CD1c-positive myeloid dendritic cell (primary cell): ENCODE measurements around the gene CIAPIN1.
A peak's percentile ranks its signal among the peaks of the same experiment; 100 is the strongest.
"Not testable (repeated sequence)": the region's sequence is repeated elsewhere in the genome, so short reads cannot be mapped to it uniquely, and the experiment has no call there.

ENCODE experiments used
- DNase-seq: peaks from one replicate; pipeline ENCODE4 v3.0.0-alpha.2; 2016; ENCODE audit errors: extremely low spot score

The CIAPIN1 gene

GRCh38 chr16:57440551-57440950, 6.6 kb downstream of the CIAPIN1 start:
- not testable (repeated sequence) for DNase-seq

DNA sequence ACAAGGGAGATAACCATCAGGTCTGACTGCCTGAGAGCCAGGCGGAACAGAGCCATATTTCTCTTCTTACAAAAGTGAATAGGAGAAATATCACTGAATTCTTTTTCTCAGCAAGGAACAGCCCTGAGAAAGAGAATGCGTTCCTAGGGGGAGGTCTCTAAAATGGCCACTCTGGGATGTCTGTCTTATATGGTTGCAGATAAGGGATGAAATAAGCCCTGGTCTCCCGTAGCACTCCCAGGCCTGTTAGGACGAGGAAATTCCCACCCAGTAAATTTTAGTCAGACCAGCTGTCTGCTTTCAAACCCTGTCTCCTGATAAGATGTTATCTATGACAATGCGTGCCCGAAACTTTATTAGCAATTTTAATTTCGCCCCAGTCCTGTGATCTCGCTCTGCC, 7.2 kb downstream of the CIAPIN1 start:
- DNase-seq, result not testable (repeated sequence)

- DNase-seq, result no peak
Measured at GRCh38 chr16:57435838-57436237, 11.3 kb downstream of the CIAPIN1 start.

- no peak for DNase-seq
Measured at GRCh38 chr16:57434003-57434402, 13.2 kb downstream of the CIAPIN1 start.

GRCh38 chr16:57432989-57433388, 14.2 kb downstream of the CIAPIN1 start:
- no peak for DNase-seq

DNA sequence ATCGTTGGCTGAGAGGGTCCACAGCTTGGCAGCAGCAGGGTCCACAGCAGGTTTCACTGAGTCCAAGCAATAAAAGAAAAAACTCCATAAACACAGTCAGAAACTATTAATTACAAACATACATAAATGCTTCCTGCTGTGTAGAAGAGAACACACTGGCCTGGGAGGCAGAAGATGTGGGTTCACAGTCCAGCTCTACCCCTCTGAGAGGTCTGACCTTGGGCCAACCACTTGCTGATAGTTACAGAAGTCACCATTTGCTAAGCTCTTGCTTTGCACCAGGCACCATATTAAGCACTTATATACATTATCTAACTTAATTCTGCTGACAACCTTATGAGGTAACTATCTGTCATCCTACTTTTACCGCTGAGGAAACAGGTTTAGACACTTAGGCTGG, 14.7 kb downstream of the CIAPIN1 start:
- DNase-seq, result no peak

GRCh38 chr16:57430955-57431354, 16.2 kb downstream of the CIAPIN1 start:
- no peak for DNase-seq

GRCh38 chr16:57427824-57428223, 19.4 kb downstream of the CIAPIN1 start:
- DNase-seq, result no peak

DNA sequence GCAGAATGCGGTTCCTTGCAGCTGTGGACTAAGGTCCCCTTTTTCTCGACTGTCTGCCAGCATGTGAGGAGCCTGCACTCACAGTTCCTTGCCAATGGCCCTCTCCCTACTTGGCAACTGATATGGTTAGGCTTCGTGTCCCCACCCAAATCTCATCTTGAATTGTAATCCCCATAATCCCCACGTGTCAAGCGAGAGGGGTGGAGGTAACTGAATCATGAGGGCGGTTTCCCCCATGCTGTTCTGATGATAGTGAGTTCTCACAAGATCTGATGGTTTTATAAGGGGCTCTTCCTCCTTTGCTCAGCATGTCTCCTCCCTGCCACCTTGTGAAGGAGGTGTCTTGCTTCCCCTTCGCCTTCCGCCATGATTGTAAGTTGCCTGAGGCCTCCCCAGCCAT, 19.9 kb downstream of the CIAPIN1 start:
- DNase-seq, result no peak

GRCh38 chr16:57426356-57426755, 20.8 kb downstream of the CIAPIN1 start:
- no peak for DNase-seq

DNA sequence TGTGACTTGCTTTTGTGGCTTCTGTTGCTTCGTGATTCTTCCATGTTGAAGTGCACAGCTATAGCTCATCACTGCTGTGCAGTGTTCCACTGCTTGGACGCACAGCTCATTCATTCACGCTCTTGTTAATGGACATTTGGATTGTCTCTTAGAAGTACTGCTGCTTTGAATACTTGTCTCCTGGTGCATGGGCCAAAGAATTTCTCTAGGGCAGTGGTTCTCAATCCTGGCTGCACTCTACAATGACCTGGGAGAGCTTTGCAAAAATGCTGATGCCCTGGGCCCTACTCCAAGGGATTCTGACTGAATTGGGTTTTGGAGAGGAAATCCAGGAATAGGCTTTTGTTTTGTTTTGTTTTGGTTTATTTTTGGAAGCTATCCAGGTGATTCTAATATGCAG, 22.6 kb downstream of the CIAPIN1 start:
- DNase-seq, result no peak

DNA sequence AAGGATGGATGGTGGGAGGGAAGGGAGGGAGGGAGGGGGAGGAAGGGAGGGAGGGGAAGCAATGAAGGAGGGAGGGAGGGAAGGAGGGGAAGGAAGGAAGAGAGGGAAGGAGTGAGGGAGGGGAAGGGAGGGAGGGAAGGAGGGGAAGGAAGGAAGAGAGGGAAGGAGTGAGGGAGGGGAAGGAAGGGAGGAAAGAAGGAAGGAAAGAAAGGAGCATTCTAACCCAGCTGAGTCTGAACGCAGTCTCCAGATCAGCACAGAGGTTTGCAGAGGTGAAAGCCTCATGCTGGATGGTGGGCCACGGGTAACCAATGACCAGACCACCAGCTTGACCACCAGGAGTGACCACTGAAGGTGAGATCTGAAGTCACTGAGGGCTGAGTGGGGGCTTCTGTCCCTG, 24.0 kb downstream of the CIAPIN1 start:
- DNase-seq, result no peak

- DNase-seq, result peak; percentile 35
Measured at GRCh38 chr16:57422026-57422944, 24.9 kb downstream of the CIAPIN1 start.

DNA sequence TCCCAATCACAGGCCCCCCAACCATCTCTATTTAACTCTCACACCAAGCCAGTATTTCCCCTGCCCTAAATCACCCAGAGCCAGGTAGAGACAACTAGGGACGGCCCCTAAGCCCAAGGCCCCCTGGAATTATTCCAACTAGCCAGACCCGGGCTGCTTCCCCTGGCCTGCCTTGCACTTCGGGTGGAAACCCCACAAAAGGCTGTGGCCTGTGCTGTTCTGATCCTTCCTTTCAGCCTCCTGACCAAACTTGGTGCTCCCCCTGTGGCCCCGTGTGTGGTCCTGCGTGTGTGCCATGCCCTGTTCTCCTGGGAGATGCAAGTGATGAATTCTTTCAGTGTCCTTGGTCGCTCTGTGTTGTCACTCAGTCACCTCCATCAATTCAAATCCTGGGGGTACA, 27.7 kb downstream of the CIAPIN1 start:
- no peak for DNase-seq

GRCh38 chr16:57416084-57416483, 31.1 kb downstream of the CIAPIN1 start:
- DNase-seq, result no peak

DNA sequence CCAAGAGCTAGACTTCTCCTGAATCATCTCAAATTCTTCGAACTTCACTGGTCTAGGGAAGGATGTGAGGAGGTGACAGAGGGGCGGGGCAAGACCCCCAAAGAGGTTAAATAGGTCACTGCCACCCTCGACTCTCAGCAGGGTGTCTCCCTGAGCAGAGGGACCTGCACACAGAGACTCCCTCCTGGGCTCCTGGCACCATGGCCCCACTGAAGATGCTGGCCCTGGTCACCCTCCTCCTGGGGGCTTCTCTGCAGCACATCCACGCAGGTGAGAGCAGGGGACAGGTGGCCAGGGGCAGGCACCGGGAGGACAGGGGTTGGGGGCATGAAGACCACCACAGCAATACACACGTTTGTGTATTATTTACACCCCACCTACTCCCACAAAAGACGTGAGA, 33.5 kb downstream of the CIAPIN1 start:
- no peak for DNase-seq

DNA sequence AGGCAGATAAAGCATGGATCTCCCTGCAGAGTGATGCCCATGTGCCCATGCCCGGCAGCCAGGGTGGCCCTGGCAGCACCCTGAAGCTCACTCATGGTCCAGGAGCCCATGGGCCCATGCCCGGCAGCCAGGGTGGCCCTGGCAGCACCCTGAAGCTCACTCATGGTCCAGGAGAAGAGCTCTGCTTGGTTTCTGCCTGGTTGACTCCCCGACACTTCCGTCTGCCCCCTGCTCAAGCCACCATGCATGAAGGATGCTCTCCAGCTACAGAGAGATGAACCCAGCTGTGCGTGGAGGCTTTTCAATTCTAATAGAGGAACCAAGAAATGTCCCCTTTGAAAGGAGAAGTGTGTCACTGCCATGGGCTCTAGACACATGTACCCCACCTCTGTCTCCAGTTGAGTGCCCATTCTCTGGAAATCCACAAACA, 33.9 kb downstream of the CIAPIN1 start:
- peak; percentile 64 for DNase-seq

- DNase-seq, result no peak
Measured at GRCh38 chr16:57412584-57412983, 34.6 kb downstream of the CIAPIN1 start.

GRCh38 chr16:57411362-57411976, 35.7 kb downstream of the CIAPIN1 start:
- DNase-seq, result no peak

GRCh38 chr16:57409870-57410587, 37.2 kb downstream of the CIAPIN1 start:
- peak; percentile 26 for DNase-seq

DNA sequence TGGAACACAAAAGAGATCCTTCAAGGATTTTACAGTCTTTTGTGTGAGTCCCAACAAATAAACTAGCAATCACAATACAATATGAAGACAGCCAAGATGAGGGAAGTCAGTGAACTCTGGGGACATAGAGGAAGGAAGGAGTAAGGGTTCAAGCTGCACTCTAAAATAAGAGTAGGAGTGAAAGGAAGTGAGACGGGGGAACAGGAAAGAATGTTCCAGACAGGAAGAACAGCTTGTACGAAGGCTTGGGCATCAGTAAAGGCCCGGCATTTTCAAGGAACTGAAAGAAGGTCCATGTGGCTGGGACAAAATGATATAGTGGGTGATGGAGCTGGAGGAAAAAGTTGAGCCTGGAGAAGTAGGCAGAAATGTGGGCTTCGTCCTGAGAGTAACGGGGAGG, 38.1 kb downstream of the CIAPIN1 start:
- DNase-seq, result peak; percentile 50

GRCh38 chr16:57407521-57408353, 39.4 kb downstream of the CIAPIN1 start:
- DNase-seq, result no peak
